ENCODE data around the gene HOTAIR.

HOTAIR gene

GRCh38 chr12:54001283-54002187 is 26.8 kb upstream of the HOTAIR start:
- no peak for DNase-seq (ENCODE audit: low spot score)
- no peak for TF ChIP-seq CTCF (IDR thresholded peaks at IDR 0.05; ENCODE audit: extremely low read depth, missing control alignments)

- DNase-seq (ENCODE audit: low spot score): no peak
- TF ChIP-seq CTCF (IDR thresholded peaks at IDR 0.05; ENCODE audit: extremely low read depth, missing control alignments): no peak
Observed at GRCh38 chr12:54000116-54001114, 25.7 kb upstream of the HOTAIR start, which contains the start of gene HOXC9. HOXC9 (plus strand) TSS chr12:54000161; CDS start chr12:54000189, 28 bp downstream.

- DNase-seq (ENCODE audit: low spot score): no peak
- no peak for TF ChIP-seq CTCF (IDR thresholded peaks at IDR 0.05; ENCODE audit: extremely low read depth, missing control alignments)
Observed at GRCh38 chr12:53999559-54000115, 24.9 kb upstream of the HOTAIR start.

GRCh38 chr12:53998900-53999236 is 24.1 kb upstream of the HOTAIR start:
- TF ChIP-seq CTCF (IDR thresholded peaks at IDR 0.05; ENCODE audit: extremely low read depth, missing control alignments): no peak
- no peak for DNase-seq (ENCODE audit: low spot score)

GRCh38 chr12:53998110-53998899 is 23.6 kb upstream of the HOTAIR start:
- TF ChIP-seq CTCF (IDR thresholded peaks at IDR 0.05; ENCODE audit: extremely low read depth, missing control alignments): no peak
- no peak for DNase-seq (ENCODE audit: low spot score)

- no peak for DNase-seq (ENCODE audit: low spot score)
- no peak for TF ChIP-seq CTCF (IDR thresholded peaks at IDR 0.05; ENCODE audit: extremely low read depth, missing control alignments)
Observed at GRCh38 chr12:53997204-53998109, 22.7 kb upstream of the HOTAIR start.
